CD4-positive, alpha-beta T cell treated with Interferon gamma for 1 hour (primary cell): ENCODE measurements around the gene TCAIM.
"Not testable (repeated sequence)": the region's sequence is repeated elsewhere in the genome, so short reads cannot be mapped to it uniquely, and the experiment has no call there.

Experiments
- DNase-seq: peaks from one replicate; pipeline ENCODE4 v3.0.0-alpha.2; 2020

The TCAIM gene

GRCh38 chr3:44346590-44346989 is 8.0 kb downstream of the TCAIM start:
- DNase-seq, result not testable (repeated sequence)

GRCh38 chr3:44348993-44349392 is 10.4 kb downstream of the TCAIM start:
- DNase-seq, result no peak

GRCh38 chr3:44353355-44353924 is 14.9 kb downstream of the TCAIM start:
- no peak for DNase-seq

GRCh38 chr3:44355362-44356033 is 16.9 kb downstream of the TCAIM start:
- no peak for DNase-seq

- no peak for DNase-seq
Measured at GRCh38 chr3:44359146-44359751, 20.7 kb downstream of the TCAIM start.

- no peak for DNase-seq
Measured at GRCh38 chr3:44363591-44363990, 25.0 kb downstream of the TCAIM start.

- no peak for DNase-seq
Measured at GRCh38 chr3:44365952-44366351, 27.4 kb downstream of the TCAIM start.

GRCh38 chr3:44375450-44375849 is 36.9 kb downstream of the TCAIM start:
- no peak for DNase-seq

GRCh38 chr3:44387404-44387803 is 48.8 kb downstream of the TCAIM start:
- DNase-seq, result no peak

- no peak for DNase-seq
Measured at GRCh38 chr3:44392489-44392888, 53.9 kb downstream of the TCAIM start.

GRCh38 chr3:44395714-44396113 is 57.1 kb downstream of the TCAIM start:
- no peak for DNase-seq

GRCh38 chr3:44396200-44397171 is 57.9 kb downstream of the TCAIM start:
- DNase-seq, result no peak

GRCh38 chr3:44398271-44398670 is 59.7 kb downstream of the TCAIM start:
- not testable (repeated sequence) for DNase-seq

- no peak for DNase-seq
Measured at GRCh38 chr3:44398853-44399252, 60.3 kb downstream of the TCAIM start.

- DNase-seq, result no peak
Measured at GRCh38 chr3:44400771-44401170, 62.2 kb downstream of the TCAIM start.

- no peak for DNase-seq
Measured at GRCh38 chr3:44402548-44402947, 64.0 kb downstream of the TCAIM start.

- DNase-seq, result no peak
Measured at GRCh38 chr3:44409640-44410410, 71.3 kb downstream of the TCAIM start.

GRCh38 chr3:44411031-44411645 is 72.6 kb downstream of the TCAIM start:
- no peak for DNase-seq

GRCh38 chr3:44412365-44412764 is 73.8 kb downstream of the TCAIM start:
- no peak for DNase-seq

- DNase-seq, result no peak
Measured at GRCh38 chr3:44414517-44415090, 76.0 kb downstream of the TCAIM start.

- DNase-seq, result no peak
Measured at GRCh38 chr3:44415421-44415820, 76.9 kb downstream of the TCAIM start.
